AG09319 (cell line): ENCODE measurements around the gene RALGPS2.
"Not testable (repeated sequence)": the region's sequence is repeated elsewhere in the genome, so short reads cannot be mapped to it uniquely, and the experiment has no call there.

Experiments used
- DNase-seq: peaks from one replicate; pipeline ENCODE4 v3.0.0-alpha.2; 2010; ENCODE audit warnings: low read depth; ENCODE audit errors: extremely low read depth
- TF ChIP-seq, protein P1 (sequence below): IDR thresholded peaks from 2 replicates; pipeline ENCODE4 v1.5.1; 2011; ENCODE audit warnings: low read depth, mild to moderate bottlenecking, inconsistent platforms, low read length, moderate library complexity

The RALGPS2 gene

GRCh38 chr1:178945763-178946266 is 220.8 kb downstream of the RALGPS2 start:
- DNase-seq: no peak

GRCh38 chr1:178946416-178946815 is 221.4 kb downstream of the RALGPS2 start:
- no peak for DNase-seq
- TF ChIP-seq, protein P1, sequence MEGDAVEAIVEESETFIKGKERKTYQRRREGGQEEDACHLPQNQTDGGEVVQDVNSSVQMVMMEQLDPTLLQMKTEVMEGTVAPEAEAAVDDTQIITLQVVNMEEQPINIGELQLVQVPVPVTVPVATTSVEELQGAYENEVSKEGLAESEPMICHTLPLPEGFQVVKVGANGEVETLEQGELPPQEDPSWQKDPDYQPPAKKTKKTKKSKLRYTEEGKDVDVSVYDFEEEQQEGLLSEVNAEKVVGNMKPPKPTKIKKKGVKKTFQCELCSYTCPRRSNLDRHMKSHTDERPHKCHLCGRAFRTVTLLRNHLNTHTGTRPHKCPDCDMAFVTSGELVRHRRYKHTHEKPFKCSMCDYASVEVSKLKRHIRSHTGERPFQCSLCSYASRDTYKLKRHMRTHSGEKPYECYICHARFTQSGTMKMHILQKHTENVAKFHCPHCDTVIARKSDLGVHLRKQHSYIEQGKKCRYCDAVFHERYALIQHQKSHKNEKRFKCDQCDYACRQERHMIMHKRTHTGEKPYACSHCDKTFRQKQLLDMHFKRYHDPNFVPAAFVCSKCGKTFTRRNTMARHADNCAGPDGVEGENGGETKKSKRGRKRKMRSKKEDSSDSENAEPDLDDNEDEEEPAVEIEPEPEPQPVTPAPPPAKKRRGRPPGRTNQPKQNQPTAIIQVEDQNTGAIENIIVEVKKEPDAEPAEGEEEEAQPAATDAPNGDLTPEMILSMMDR: no peak

More at GRCh38 chr1:178945763-178946266, 220.8 kb downstream of the RALGPS2 start:
- TF ChIP-seq, protein P1: no peak

- DNase-seq: no peak
- TF ChIP-seq, protein P1: no peak
Measured at GRCh38 chr1:178946855-178947676, 222.0 kb downstream of the RALGPS2 start.

GRCh38 chr1:178947677-178947981 is 222.6 kb downstream of the RALGPS2 start:
- TF ChIP-seq, protein P1: no peak
- DNase-seq: no peak

DNA sequence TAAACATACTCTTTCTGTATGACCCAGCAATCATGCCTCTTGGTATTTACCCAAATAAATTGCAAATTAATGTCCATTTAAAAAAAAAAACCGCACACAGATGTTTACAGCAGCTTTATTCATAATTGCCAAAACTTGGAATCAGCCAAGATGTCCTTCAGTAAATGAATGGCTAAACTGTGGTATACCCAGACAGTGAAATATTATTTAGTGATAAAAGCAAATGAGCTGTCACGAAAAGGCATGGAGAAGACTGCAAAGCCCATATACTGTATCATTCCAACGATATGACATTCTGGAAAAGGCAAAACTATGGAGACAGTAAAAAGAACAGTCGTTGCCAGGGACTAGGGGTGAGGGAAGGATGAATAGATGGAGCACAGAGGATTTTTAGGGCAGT is 223.6 kb downstream of the RALGPS2 start:
- TF ChIP-seq, protein P1: no peak
- DNase-seq: no peak

DNA sequence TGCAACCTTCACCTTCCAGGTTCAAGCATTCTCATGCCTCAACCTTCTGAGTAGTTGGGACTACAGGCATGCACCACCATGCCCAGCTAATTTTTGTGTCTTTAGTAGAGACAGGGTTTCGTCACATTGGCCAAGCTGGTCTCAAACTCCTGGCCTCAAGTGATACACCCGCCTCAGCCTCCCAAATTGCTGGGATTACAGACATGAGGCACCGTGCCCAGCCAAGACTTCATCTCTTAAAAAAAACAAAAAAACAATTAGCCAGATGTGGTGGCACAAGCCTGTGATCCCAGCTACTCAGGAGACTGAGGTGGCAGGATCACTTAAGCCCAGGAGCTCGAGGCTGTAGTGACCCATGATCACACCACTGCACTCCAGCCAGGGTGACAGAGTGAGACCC is 224.8 kb downstream of the RALGPS2 start:
- DNase-seq: not testable (repeated sequence)

- TF ChIP-seq, protein P1: no peak
- no peak for DNase-seq
Measured at GRCh38 chr1:178951600-178951999, 226.6 kb downstream of the RALGPS2 start.

GRCh38 chr1:178953034-178953433 is 228.0 kb downstream of the RALGPS2 start:
- TF ChIP-seq, protein P1: no peak
- no peak for DNase-seq
